Peyer's patch (tissue), 4 donors: Measurements from ENCODE around the gene SLC5A12. TPM values are rescaled to one million over a fixed set of nuclear protein-coding genes. Genes with fewer than 3 reads are reported as not detected.

Experiments used
- DNase-seq, 3 donors: peaks; one replicate each; pipeline ENCODE4 v3.0.0-alpha.2; 2017 to 2019
- H3K27ac ChIP-seq, 4 donors: fragments of 200-600 bp; sonication (generic); one replicate each; pipeline ENCODE4 v1.5.1; 2016 to 2019
- H3K27me3 ChIP-seq, 2 donors: fragments of 200-600 bp; sonication (generic); one replicate each; pipeline ENCODE4 v1.5.1; 2019
- H3K36me3 ChIP-seq, 3 donors: fragments of 200-600 bp; sonication (generic); one replicate each; pipeline ENCODE4 v1.5.1; 2016 to 2019
- H3K4me1 ChIP-seq, 4 donors: fragments of 200-600 bp; sonication (generic); one replicate each; pipeline ENCODE4 v1.5.1; 2016 to 2019
- H3K4me3 ChIP-seq, 4 donors: fragments of 200-600 bp; sonication (generic); 1 replicate in 3 of 4; 2 replicates in 1 of 4; pipeline ENCODE4 v1.5.1; 2016 to 2019; ENCODE audit warnings: mild to moderate bottlenecking in 1 of 4
- H3K9me3 ChIP-seq, 4 donors: fragments of 200-600 bp; sonication (generic); one replicate each; pipeline ENCODE4 v1.5.1; 2016 to 2019; ENCODE audit warnings: mild to moderate bottlenecking in 1 of 4
- POLR2A ChIP-seq, 2 donors: fragments of 450-650 bp; IDR thresholded peaks; one replicate each; pipeline ENCODE4 v1.5.1; 2017; ENCODE audit warnings: antibody characterized with exemption in 2 of 2, mild to moderate bottlenecking in 2 of 2, moderate library complexity in 2 of 2
- total RNA-seq, 4 donors: library from RNA; depleted of rRNA; stranded (reverse); fragments of >200 nt; gene quantifications; one replicate each; pipeline ENCODE4 v1.1.0, GENCODE V29; 2016
- TF ChIP-seq, protein P1 (sequence below), 6 experiments: fragments of 450-650 bp in 4 of 6; fragments of 200-600 bp in 2 of 6; sonication (generic) in 1 of 6; IDR thresholded peaks; one replicate each; pipeline ENCODE4 v1.5.1; 2017 to 2019; ENCODE audit warnings: antibody characterized with exemption in 6 of 6, mild to moderate bottlenecking in 3 of 6, moderate library complexity in 1 of 6

SLC5A12 gene
- total RNA-seq, 4 donors from 2014 or later = 1.7 to 226 (median 184) TPM

DNA sequence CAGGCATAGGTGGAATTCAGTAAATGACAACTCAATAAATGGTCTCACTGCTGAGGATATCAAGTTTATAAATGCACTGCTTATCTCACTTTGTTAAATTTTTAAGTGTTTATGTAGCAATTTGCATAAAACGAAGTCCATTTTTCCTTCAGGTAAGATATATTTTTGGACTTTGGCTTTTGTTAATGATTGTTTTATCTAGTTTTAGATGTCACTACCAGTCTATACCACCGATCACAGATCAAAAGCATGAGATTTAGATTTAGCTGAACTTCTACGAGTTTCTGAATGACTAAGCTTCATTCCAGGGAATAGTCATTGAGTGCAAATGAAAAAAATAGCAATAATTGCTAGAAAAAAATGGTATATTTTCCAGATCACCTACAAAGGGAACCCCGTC lies 12.8 kb upstream of the SLC5A12 start:
- Histone ChIP-seq H3K27ac (no peak overlapping the region), H3K9me3 (no peaks in the 10 kb centered on the region), H3K36me3 (no peaks in the 10 kb centered on the region), H3K4me1 (peaks cover 0 to 9% (median 0%) of the 10 kb centered on the region in 4 donors), H3K27me3 (no peaks in the 10 kb centered on the region), H3K4me3 (no peak overlapping the region)
- no peak for DNase-seq
- TF ChIP-seq POLR2A (IDR thresholded peaks at IDR 0.05) = no peak

DNA sequence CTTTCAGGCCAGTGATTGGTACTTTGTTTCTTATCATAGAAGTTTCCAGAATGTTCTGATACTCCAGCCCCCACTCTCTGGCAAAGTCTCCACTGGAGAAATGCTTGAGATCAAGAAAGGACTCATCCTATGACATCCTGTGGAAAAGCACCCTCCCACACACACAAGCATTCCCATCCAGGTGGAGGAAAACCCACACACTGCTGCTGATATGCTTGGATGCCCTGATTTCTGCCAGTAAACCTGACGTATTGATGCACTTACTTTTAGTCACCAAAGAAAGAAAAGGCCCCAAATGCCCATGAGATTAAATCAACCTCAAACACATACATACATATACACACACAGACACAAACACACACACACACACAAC lies 9.2 kb upstream of the SLC5A12 start:
- no peaks in the 10 kb centered on the region for H3K36me3 ChIP-seq
- peak overlapping the region in 2 of 4 donors; percentile 52 to 79 for H3K27ac ChIP-seq
- DNase-seq = no peak
- TF ChIP-seq, protein P1, sequence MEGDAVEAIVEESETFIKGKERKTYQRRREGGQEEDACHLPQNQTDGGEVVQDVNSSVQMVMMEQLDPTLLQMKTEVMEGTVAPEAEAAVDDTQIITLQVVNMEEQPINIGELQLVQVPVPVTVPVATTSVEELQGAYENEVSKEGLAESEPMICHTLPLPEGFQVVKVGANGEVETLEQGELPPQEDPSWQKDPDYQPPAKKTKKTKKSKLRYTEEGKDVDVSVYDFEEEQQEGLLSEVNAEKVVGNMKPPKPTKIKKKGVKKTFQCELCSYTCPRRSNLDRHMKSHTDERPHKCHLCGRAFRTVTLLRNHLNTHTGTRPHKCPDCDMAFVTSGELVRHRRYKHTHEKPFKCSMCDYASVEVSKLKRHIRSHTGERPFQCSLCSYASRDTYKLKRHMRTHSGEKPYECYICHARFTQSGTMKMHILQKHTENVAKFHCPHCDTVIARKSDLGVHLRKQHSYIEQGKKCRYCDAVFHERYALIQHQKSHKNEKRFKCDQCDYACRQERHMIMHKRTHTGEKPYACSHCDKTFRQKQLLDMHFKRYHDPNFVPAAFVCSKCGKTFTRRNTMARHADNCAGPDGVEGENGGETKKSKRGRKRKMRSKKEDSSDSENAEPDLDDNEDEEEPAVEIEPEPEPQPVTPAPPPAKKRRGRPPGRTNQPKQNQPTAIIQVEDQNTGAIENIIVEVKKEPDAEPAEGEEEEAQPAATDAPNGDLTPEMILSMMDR (IDR thresholded peaks at IDR 0.05) = no peak
- no peak for TF ChIP-seq POLR2A (IDR thresholded peaks at IDR 0.05)
- H3K4me3 ChIP-seq = no peak overlapping the region
- peaks cover 0 to 9% (median 0%) of the 10 kb centered on the region in 4 donors for H3K4me1 ChIP-seq
- no peaks in the 10 kb centered on the region for H3K9me3 ChIP-seq
- H3K27me3 ChIP-seq = no peaks in the 10 kb centered on the region

DNA sequence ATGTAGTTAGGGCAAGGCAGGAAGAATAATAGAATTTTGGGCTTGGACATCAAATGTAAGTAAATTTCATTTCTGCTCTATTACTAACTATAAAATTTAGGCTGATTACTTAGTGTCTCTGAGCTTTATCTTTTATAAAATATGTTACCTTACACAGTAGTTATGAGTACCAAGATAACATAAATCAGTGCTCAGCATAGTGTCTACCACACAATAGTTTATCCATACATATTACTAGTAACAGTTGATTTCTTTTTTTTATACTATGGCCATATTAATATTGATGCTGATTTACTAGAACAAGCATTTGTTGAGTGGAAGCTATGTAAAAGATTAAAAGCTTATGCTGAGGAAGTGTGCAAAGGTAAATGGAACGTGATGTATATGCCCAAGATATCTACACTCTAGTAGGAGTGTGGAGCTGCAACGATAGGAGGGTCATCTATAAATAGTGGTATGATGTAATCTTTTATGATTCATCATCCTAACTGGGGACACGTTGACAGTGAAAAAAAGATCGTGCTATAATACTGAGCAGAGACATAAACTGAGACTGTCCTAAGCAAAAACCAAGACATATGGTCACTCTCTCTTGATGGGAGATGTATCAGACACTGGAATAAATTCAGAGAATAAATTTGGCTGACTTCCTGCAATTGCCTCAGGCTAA lies 8.7 kb upstream of the SLC5A12 start:
- TF ChIP-seq, protein P1 (IDR thresholded peaks at IDR 0.05) = peak in 1 of 6 experiments; percentile 3
- no peak for TF ChIP-seq POLR2A (IDR thresholded peaks at IDR 0.05)
- no peak for DNase-seq
- Histone ChIP-seq H3K36me3 (no peaks in the 10 kb centered on the region), H3K27me3 (no peaks in the 10 kb centered on the region), H3K27ac (peak overlapping the region in 2 of 4 donors; percentile 52 to 79), H3K4me3 (no peak overlapping the region), H3K4me1 (peaks cover 0 to 9% (median 0%) of the 10 kb centered on the region in 4 donors), H3K9me3 (no peaks in the 10 kb centered on the region)

DNA sequence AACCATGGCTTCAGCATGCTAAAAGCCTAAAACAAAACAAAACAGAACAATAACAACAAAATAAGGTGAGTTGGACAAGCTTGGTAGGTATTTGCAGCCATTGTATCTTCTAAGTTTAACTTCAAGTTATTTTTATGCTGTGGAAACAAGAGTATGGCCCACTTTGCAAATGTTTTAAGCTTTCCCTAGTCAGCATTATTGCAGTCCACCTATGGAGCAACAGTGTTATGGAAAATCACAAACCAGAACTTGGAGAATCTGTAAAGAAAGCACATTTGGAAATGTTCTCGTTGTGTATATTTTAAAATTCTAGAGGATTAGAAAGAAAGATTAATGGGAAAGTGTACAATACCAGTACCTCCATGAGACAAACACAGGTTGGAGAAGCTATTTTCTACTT lies 7.4 kb upstream of the SLC5A12 start:
- Histone ChIP-seq H3K27me3 (no peaks in the 10 kb centered on the region), H3K4me3 (no peak overlapping the region), H3K9me3 (no peaks in the 10 kb centered on the region), H3K36me3 (no peaks in the 10 kb centered on the region), H3K27ac (no peak overlapping the region), H3K4me1 (peaks cover 0 to 5% (median 0%) of the 10 kb centered on the region in 4 donors)
- TF ChIP-seq, protein P1 (IDR thresholded peaks at IDR 0.05) = no peak
- TF ChIP-seq POLR2A (IDR thresholded peaks at IDR 0.05) = no peak
- DNase-seq = no peak

DNA sequence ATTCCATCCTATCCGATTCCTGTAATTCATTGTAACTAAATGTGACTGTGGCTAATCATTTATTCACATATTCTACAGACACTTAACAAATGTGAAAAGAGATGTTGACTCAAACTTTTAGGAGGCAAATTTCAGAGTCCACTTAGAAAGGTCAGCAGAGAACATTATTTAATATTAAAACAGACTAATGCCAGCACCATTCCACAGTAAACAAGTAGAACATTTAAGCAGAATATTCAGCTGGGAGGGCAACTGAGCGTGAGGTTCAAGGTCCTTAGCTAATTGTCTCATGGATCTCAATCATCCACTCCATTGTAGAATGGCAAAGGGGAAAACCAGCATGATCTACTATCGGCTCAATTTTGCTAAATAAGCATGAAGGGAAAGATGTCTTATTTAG lies 5.1 kb upstream of the SLC5A12 start:
- no peak overlapping the region for H3K27ac ChIP-seq
- H3K9me3 ChIP-seq = no peaks in the 10 kb centered on the region
- no peak for DNase-seq
- no peak for TF ChIP-seq POLR2A (IDR thresholded peaks at IDR 0.05)
- TF ChIP-seq, protein P1 (IDR thresholded peaks at IDR 0.05) = no peak
- H3K36me3 ChIP-seq = no peaks in the 10 kb centered on the region
- no peak overlapping the region for H3K4me3 ChIP-seq
- no peaks in the 10 kb centered on the region for H3K4me1 ChIP-seq
- no peaks in the 10 kb centered on the region for H3K27me3 ChIP-seq

DNA sequence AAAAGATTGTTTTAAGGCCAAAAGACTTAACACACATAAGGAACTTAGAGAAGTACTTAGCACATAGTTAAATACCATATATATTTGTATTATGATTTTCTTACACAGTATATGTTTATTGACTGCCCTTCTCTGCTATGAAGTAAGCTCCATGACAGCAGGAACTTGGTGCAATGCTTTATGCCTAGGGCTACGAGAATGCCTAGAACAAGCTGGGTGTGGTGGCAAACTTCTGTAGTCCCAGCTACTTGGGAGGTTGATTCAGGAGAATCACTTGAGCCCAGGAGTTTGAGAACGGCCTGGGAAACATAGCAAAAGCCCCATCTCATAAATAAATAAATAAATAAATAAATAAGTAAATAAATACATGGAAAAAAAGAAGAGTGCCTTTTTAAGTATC lies 1.9 kb downstream of the SLC5A12 start:
- no peaks in the 10 kb centered on the region for H3K4me1 ChIP-seq
- TF ChIP-seq, protein P1 (IDR thresholded peaks at IDR 0.05) = no peak
- TF ChIP-seq POLR2A (IDR thresholded peaks at IDR 0.05) = no peak
- no peaks in the 10 kb centered on the region for H3K27me3 ChIP-seq
- DNase-seq = peak in 1 of 3 donors; percentile 52
- peak overlapping the region in 2 of 4 donors; percentile 67 to 70 for H3K27ac ChIP-seq
- no peaks in the 10 kb centered on the region for H3K36me3 ChIP-seq
- peak overlapping the region in 3 of 4 donors; percentile 6 to 46 (median 45) for H3K4me3 ChIP-seq
- no peaks in the 10 kb centered on the region for H3K9me3 ChIP-seq
